GM23338 (cell line): Measurements from ENCODE around the gene SENP3. TPM values are rescaled to one million over a fixed set of nuclear protein-coding genes. Genes with fewer than 3 reads are reported as not detected.

Source experiments
- ATAC-seq: fragments of 200-7000 bp; cut with Tn5 transposase; 3 replicates; pipeline ENCODE4 v1.9.1; 2020
- DNase-seq: peaks from one replicate; pipeline ENCODE4 v3.0.0-alpha.2; 2015; ENCODE audit warnings: low spot score
- H2AFZ ChIP-seq: fragments of 200-600 bp; sonication (generic); 2 replicates; pipeline ENCODE4 v1.8.0; 2016; ENCODE audit warnings: antibody characterized with exemption, mild to moderate bottlenecking, moderate library complexity
- H3F3A ChIP-seq: fragments of 200-600 bp; sonication (generic); replicated peaks from 2 replicates; pipeline ENCODE4 v1.8.0; 2017; ENCODE audit warnings: antibody characterized with exemption, mixed run types, low read depth
- H3K27ac ChIP-seq: fragments of 200-600 bp; sonication (generic); 2 replicates; pipeline ENCODE4 v1.6.1; 2016; ENCODE audit warnings: low read depth
- H3K27me3 ChIP-seq: fragments of 200-600 bp; sonication (generic); 2 replicates; pipeline ENCODE4 v1.8.0; 2016; ENCODE audit warnings: mild to moderate bottlenecking, mixed run types, moderate library complexity; ENCODE audit not compliant: insufficient read depth
- H3K36me3 ChIP-seq: fragments of 200-600 bp; sonication (generic); 2 replicates; pipeline ENCODE4 v1.8.0; 2016; ENCODE audit warnings: mild to moderate bottlenecking; ENCODE audit not compliant: insufficient read depth
- H3K4me1 ChIP-seq: fragments of 200-600 bp; sonication (generic); 2 replicates; pipeline ENCODE4 v1.8.0; 2016; ENCODE audit warnings: mild to moderate bottlenecking, moderate library complexity; ENCODE audit not compliant: insufficient read depth
- H3K4me2 ChIP-seq: fragments of 200-600 bp; sonication (generic); 2 replicates; pipeline ENCODE4 v1.7.1; 2017; ENCODE audit warnings: mixed run types
- H3K4me3 ChIP-seq: fragments of 200-600 bp; sonication (generic); 2 replicates; pipeline ENCODE4 v1.6.1; 2016; ENCODE audit warnings: mixed run types
- H3K79me2 ChIP-seq: fragments of 200-600 bp; sonication (generic); replicated peaks from 2 replicates; pipeline ENCODE4 v1.8.0; 2017; ENCODE audit warnings: mild to moderate bottlenecking; ENCODE audit not compliant: insufficient read depth
- H3K9me2 ChIP-seq: fragments of 200-600 bp; sonication (generic); 2 replicates; pipeline ENCODE4 v1.8.0; 2017; ENCODE audit not compliant: insufficient read depth
- H4K20me1 ChIP-seq: fragments of 200-600 bp; sonication (generic); replicated peaks from 2 replicates; pipeline ENCODE4 v1.8.0; 2017; ENCODE audit warnings: mild to moderate bottlenecking; ENCODE audit not compliant: insufficient read depth
- H3K27ac Mint-ChIP-seq: 2 replicates; pipeline ENCODE4 v1.8.0; 2020; ENCODE audit warnings: inconsistent platforms, mild to moderate bottlenecking, moderate library complexity, mixed read lengths
- H3K27me3 Mint-ChIP-seq: 3 replicates; pipeline ENCODE4 v1.8.0; 2022; ENCODE audit warnings: low read depth, mild to moderate bottlenecking, moderate library complexity, mixed read lengths, inconsistent platforms; ENCODE audit not compliant: insufficient read depth, poor library complexity
- H3K36me3 Mint-ChIP-seq: 3 replicates; pipeline ENCODE4 v1.8.0; 2021; ENCODE audit warnings: low read depth, mild to moderate bottlenecking, inconsistent platforms, moderate library complexity, mixed read lengths
- H3K4me1 Mint-ChIP-seq: 3 replicates; pipeline ENCODE4 v1.8.0; 2020; ENCODE audit warnings: mild to moderate bottlenecking, inconsistent platforms, mixed read lengths
- H3K4me3 Mint-ChIP-seq: 3 replicates; pipeline ENCODE4 v1.8.0; 2021; ENCODE audit warnings: moderate library complexity, mild to moderate bottlenecking, inconsistent platforms, mixed read lengths
- H3K9me3 Mint-ChIP-seq: 3 replicates; pipeline ENCODE4 v1.8.0; 2020; ENCODE audit warnings: moderate library complexity, mild to moderate bottlenecking, inconsistent platforms, mixed read lengths
- CREB1 ChIP-seq: fragments of 250-450 bp; sonication (Bioruptor Pico); IDR thresholded peaks from 2 replicates; pipeline ENCODE4 v1.5.0; 2020; ENCODE audit warnings: low read depth, mild to moderate bottlenecking, moderate library complexity
- EZH2 ChIP-seq: fragments of 200-600 bp; sonication (generic); IDR thresholded peaks from one replicate; pipeline ENCODE4 v1.8.0; 2017; ENCODE audit warnings: antibody characterized with exemption, mild to moderate bottlenecking, low read depth; ENCODE audit not compliant: unreplicated experiment
- JUNB ChIP-seq: IDR thresholded peaks from one replicate; pipeline ENCODE4 v1.6.1; 2016; ENCODE audit warnings: antibody characterized with exemption; ENCODE audit not compliant: unreplicated experiment
- REST ChIP-seq: IDR thresholded peaks from one replicate; pipeline ENCODE4 v1.6.1; 2018; ENCODE audit warnings: antibody characterized with exemption; ENCODE audit not compliant: unreplicated experiment
- ZNF462 ChIP-seq: fragments of 250-450 bp; sonication (Bioruptor Pico); IDR thresholded peaks from 2 replicates; pipeline ENCODE4 v1.5.0; 2020; ENCODE audit warnings: mild to moderate bottlenecking, moderate library complexity
- polyA plus RNA-seq: library from polyadenylated mRNA; unstranded; fragments of >200 nt; fragmentation: Nextera tagmentation; extraction: Ambion mirVana; gene quantifications from 2 replicates; pipeline ENCODE4 v1.2.1, GENCODE V29; 2016
- total RNA-seq: library from RNA; depleted of rRNA; stranded (reverse); fragments of >200 nt; shearing (Covaris generic); gene quantifications from 2 replicates; pipeline ENCODE4 v1.2.3, GENCODE V29; 2014
- TF ChIP-seq, protein P1 (sequence below), 2 experiments: fragments of 200-600 bp in 1 of 2; sonication (generic) in 1 of 2; conservative IDR thresholded peaks; 2 replicates each; pipeline versions ENCODE4 v1.5.1 to v1.6.1; 2016 to 2017; ENCODE audit warnings: antibody characterized with exemption in 2 of 2, low read depth in 2 of 2, mild to moderate bottlenecking in 2 of 2, moderate library complexity in 1 of 2

Gene SENP3
- total and polyA plus RNA-seq, 2 experiments from 2014 or later, result 6.5 to 138 TPM

DNA sequence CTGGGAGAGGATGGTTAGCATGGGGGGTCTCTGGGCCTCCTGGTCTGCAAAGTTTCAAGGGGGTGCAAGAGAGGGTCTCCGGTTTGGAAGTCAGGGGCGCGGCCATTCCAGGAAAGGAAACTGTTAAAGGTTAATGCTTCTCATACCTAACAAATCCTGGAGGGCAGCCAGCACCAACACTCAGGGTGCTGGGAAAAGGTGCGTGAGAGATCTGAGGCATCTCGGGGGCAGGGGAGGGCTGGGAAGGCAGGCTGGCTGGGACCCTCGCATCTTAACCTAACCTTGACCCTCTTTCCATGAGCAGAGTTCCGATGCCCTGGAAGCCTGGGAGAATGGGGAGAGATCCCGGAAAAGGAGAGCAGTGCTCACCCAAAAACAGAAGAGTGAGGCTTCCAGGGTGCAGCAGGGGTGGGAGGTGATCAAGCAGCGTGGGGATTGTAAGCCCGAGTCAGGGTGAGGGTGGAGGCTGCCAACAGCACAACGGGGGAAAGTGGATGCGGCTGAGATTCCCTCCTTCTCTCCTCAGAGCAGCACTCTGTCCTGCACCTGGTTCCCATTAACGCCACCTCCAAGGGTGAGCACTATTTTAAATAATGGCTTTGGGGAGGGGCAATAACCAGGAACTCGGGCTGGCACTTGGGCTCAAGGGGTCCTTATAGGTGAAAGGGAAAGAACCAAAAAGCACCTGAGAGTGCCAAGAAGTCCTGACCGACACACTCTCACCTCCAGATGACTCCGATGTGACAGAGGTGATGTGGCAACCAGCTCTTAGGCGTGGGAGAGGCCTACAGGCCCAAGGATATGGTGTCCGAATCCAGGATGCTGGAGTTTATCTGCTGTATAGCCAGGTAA, 2.2 kb upstream of the SENP3 start:
- Histone ChIP-seq H3K4me1 (peaks cover 45% of the 10 kb centered on the region), H3K4me2 (peak overlapping the region; percentile 49), H3K36me3 (peaks cover 7% of the 10 kb centered on the region; the same call in 1 of the 2 replicates), H4K20me1 (peaks cover 6% of the 10 kb centered on the region), H2AFZ (no peak overlapping the region), H3K79me2 (peaks cover 26% of the 10 kb centered on the region), H3F3A (peaks cover 33% of the 10 kb centered on the region), H3K4me3 (peak overlapping the region; percentile 96; the same call in 1 of the 2 replicates), H3K27ac (peak overlapping the region; percentile 86), H3K27me3 (no peaks in the 10 kb centered on the region), H3K9me2 (no peaks in the 10 kb centered on the region)
- Mint-ChIP-seq H3K36me3 (peaks cover 17% of the 10 kb centered on the region), H3K27me3 (peaks cover 27% of the 10 kb centered on the region), H3K27ac (peak overlapping the region; percentile 92), H3K9me3 (no peaks in the 10 kb centered on the region), H3K4me1 (peaks cover 56% of the 10 kb centered on the region), H3K4me3 (peak overlapping the region; percentile 93)
- TF ChIP-seq, protein P1, sequence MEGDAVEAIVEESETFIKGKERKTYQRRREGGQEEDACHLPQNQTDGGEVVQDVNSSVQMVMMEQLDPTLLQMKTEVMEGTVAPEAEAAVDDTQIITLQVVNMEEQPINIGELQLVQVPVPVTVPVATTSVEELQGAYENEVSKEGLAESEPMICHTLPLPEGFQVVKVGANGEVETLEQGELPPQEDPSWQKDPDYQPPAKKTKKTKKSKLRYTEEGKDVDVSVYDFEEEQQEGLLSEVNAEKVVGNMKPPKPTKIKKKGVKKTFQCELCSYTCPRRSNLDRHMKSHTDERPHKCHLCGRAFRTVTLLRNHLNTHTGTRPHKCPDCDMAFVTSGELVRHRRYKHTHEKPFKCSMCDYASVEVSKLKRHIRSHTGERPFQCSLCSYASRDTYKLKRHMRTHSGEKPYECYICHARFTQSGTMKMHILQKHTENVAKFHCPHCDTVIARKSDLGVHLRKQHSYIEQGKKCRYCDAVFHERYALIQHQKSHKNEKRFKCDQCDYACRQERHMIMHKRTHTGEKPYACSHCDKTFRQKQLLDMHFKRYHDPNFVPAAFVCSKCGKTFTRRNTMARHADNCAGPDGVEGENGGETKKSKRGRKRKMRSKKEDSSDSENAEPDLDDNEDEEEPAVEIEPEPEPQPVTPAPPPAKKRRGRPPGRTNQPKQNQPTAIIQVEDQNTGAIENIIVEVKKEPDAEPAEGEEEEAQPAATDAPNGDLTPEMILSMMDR (conservative IDR thresholded peaks at IDR 0.05; ENCODE audit: low read depth in 2 of 2), result no peak
- DNase-seq (no peak), ATAC-seq (no peak)

- Histone ChIP-seq H3K4me2 (peak overlapping the region; percentile 98), H2AFZ (0 out of 2 replicates have a peak overlapping the region, but pooled peaks have one; percentile 43), H3K36me3 (peaks cover 10% of the 10 kb centered on the region; the same call in 1 of the 2 replicates), H3K27me3 (no peaks in the 10 kb centered on the region), H3K4me3 (peak overlapping the region; percentile 96), H3K79me2 (peaks cover 34% of the 10 kb centered on the region), H3F3A (peaks cover 33% of the 10 kb centered on the region), H4K20me1 (peaks cover 6% of the 10 kb centered on the region), H3K9me2 (no peaks in the 10 kb centered on the region), H3K27ac (peak overlapping the region; percentile 86), H3K4me1 (peaks cover 45% of the 10 kb centered on the region)
- Mint-ChIP-seq H3K27me3 (peaks cover 28% of the 10 kb centered on the region), H3K36me3 (peaks cover 25% of the 10 kb centered on the region), H3K27ac (peak overlapping the region; percentile 92), H3K4me1 (peaks cover 52% of the 10 kb centered on the region), H3K4me3 (peak overlapping the region; percentile 93), H3K9me3 (no peaks in the 10 kb centered on the region)
- DNase-seq (peak; percentile 94), ATAC-seq (peak; percentile 66)
- no peak for TF ChIP-seq JUNB
- no peak for TF ChIP-seq CREB1 (CRISPR knock-in tag)
- no peak for TF ChIP-seq REST
- TF ChIP-seq EZH2, result no peak
- no peak for TF ChIP-seq ZNF462 (CRISPR knock-in tag)
Measured at GRCh38 chr17:7560172-7561027, 1.3 kb upstream of the SENP3 start.
